ENCODE results near the gene TCN1. TPM values are rescaled to one million over a fixed set of nuclear protein-coding genes. Genes with fewer than 3 reads are reported as not detected.
A peak's percentile ranks its signal among the peaks of the same experiment; 100 is the strongest.
"Not testable (repeated sequence)": the region's sequence is repeated elsewhere in the genome, so short reads cannot be mapped to it uniquely, and the experiment has no call there.

The TCN1 gene
- total RNA-seq, 1 donor from 2014 or later = 1.3 TPM

GRCh38 chr11:59862252-59862651, 4.0 kb downstream of the TCN1 start:
- intact Hi-C loops (cut with DNase I) = no loop called here
- no peak for ATAC-seq
- DNase-seq (ENCODE audit: low spot score) = no peak

- DNase-seq (ENCODE audit: low spot score) (no peak), ATAC-seq (no peak)
- intact Hi-C loops (cut with DNase I) = no loop called here
Measured at GRCh38 chr11:59859673-59860072, 6.6 kb downstream of the TCN1 start.

GRCh38 chr11:59857439-59858434, 8.6 kb downstream of the TCN1 start:
- no peak for ATAC-seq
- intact Hi-C loops (cut with DNase I) = no loop called here

GRCh38 chr11:59854871-59855270, 11.4 kb downstream of the TCN1 start:
- DNase-seq (ENCODE audit: low spot score) = no peak
- intact Hi-C loops (cut with DNase I) = no loop called here
- ATAC-seq = no peak

More at GRCh38 chr11:59857439-59858434, 8.6 kb downstream of the TCN1 start:
- DNase-seq (ENCODE audit: low spot score) = no peak

- intact Hi-C loops (cut with DNase I); DNase-seq (ENCODE audit: low spot score): not testable (repeated sequence)
Measured at GRCh38 chr11:59851416-59851815, 14.9 kb downstream of the TCN1 start.

GRCh38 chr11:59849551-59849950, 16.7 kb downstream of the TCN1 start:
- intact Hi-C loops (cut with DNase I); ATAC-seq; DNase-seq (ENCODE audit: low spot score): not testable (repeated sequence)

More at GRCh38 chr11:59851416-59851815, 14.9 kb downstream of the TCN1 start:
- not testable (repeated sequence) for ATAC-seq

GRCh38 chr11:59849129-59849528, 17.2 kb downstream of the TCN1 start:
- intact Hi-C loops (cut with DNase I) = no loop called here
- DNase-seq (ENCODE audit: low spot score) (no peak), ATAC-seq (no peak)

- ATAC-seq; intact Hi-C loops (cut with DNase I); DNase-seq (ENCODE audit: low spot score): not testable (repeated sequence)
Measured at GRCh38 chr11:59848439-59848838, 17.8 kb downstream of the TCN1 start.

- no peak for ATAC-seq
- DNase-seq (ENCODE audit: low spot score) = no peak
- intact Hi-C loops (cut with DNase I) = no loop called here
Measured at GRCh38 chr11:59847626-59848025, 18.7 kb downstream of the TCN1 start.

GRCh38 chr11:59846556-59846955, 19.7 kb downstream of the TCN1 start:
- DNase-seq (ENCODE audit: low spot score) = no peak
- no peak for ATAC-seq
- intact Hi-C loops (cut with DNase I) = no loop called here

GRCh38 chr11:59845399-59845798, 20.9 kb downstream of the TCN1 start, which contains the start of gene CBLIF:
TSS of gene CBLIF (minus strand) at chr11:59845499. CDS start at chr11:59845453, 46 bp downstream.
- ATAC-seq (no peak), DNase-seq (ENCODE audit: low spot score) (no peak)
- intact Hi-C loops (cut with DNase I) = no loop called here

GRCh38 chr11:59842316-59842715, 24.0 kb downstream of the TCN1 start:
- intact Hi-C loops (cut with DNase I) = no loop called here
- ATAC-seq = no peak

GRCh38 chr11:59841514-59841913, 24.8 kb downstream of the TCN1 start:
- ATAC-seq = no peak
- intact Hi-C loops (cut with DNase I) = no loop called here
- no peak for DNase-seq (ENCODE audit: low spot score)

More at GRCh38 chr11:59842316-59842715, 24.0 kb downstream of the TCN1 start:
- no peak for DNase-seq (ENCODE audit: low spot score)

- no peak for ATAC-seq
- DNase-seq (ENCODE audit: low spot score) = no peak
- intact Hi-C loops (cut with DNase I) = no loop called here
Measured at GRCh38 chr11:59839615-59840014, 26.7 kb downstream of the TCN1 start.

GRCh38 chr11:59833602-59834001, 32.7 kb downstream of the TCN1 start:
- DNase-seq (ENCODE audit: low spot score) = no peak
- intact Hi-C loops (cut with DNase I) = no loop called here
- no peak for ATAC-seq

GRCh38 chr11:59829358-59829757, 36.9 kb downstream of the TCN1 start:
- DNase-seq (ENCODE audit: low spot score) = no peak

GRCh38 chr11:59822989-59823566, 43.2 kb downstream of the TCN1 start:
- ATAC-seq = peak; percentile 62
- intact Hi-C loops (cut with DNase I) = loop anchor here (10.0 kb wide), 1 partner anchor 92 kb away; no protein-coding TSS in a partner anchor
- no peak for DNase-seq (ENCODE audit: low spot score)

More at GRCh38 chr11:59829358-59829757, 36.9 kb downstream of the TCN1 start:
- intact Hi-C loops (cut with DNase I) = loop anchor here (10.0 kb wide), 1 partner anchor 85 kb away; no protein-coding TSS in a partner anchor
- no peak for ATAC-seq

GRCh38 chr11:59818572-59818971, 47.7 kb downstream of the TCN1 start:
- ATAC-seq (no peak), DNase-seq (ENCODE audit: low spot score) (no peak)
- intact Hi-C loops (cut with DNase I) = no loop called here

- intact Hi-C loops (cut with DNase I); DNase-seq (ENCODE audit: low spot score); ATAC-seq: not testable (repeated sequence)
Measured at GRCh38 chr11:59816434-59816833, 49.9 kb downstream of the TCN1 start.

- intact Hi-C loops (cut with DNase I) = no loop called here
- ATAC-seq = no peak
- no peak for DNase-seq (ENCODE audit: low spot score)
Measured at GRCh38 chr11:59815754-59816153, 50.5 kb downstream of the TCN1 start.
